Liver (tissue), 9 donors: ENCODE results near the gene CXCR3. TPM values are rescaled to one million over a fixed set of nuclear protein-coding genes. Genes with fewer than 3 reads are reported as not detected.
A peak's percentile ranks its signal among the peaks of the same experiment; 100 is the strongest.
"Not testable (repeated sequence)": the region's sequence is repeated elsewhere in the genome, so short reads cannot be mapped to it uniquely, and the experiment has no call there.

ENCODE experiments used
- DNase-seq: peaks from one replicate; pipeline ENCODE4 v3.0.0-alpha.2; 2017; ENCODE audit warnings: low spot score
- H3K27ac ChIP-seq, 2 donors: one replicate each; pipeline ENCODE4 v1.7.0; 2013; ENCODE audit warnings: inconsistent platforms in 2 of 2, low read length in 2 of 2, control low read depth in 1 of 2, low read depth in 1 of 2, mild to moderate bottlenecking in 1 of 2
- H3K27me3 ChIP-seq, 4 donors: one replicate each; pipeline versions ENCODE4 v1.6.1 to v1.7.0; 2013; ENCODE audit warnings: low read length in 3 of 4, inconsistent platforms in 1 of 4, mild to moderate bottlenecking in 1 of 4, moderate library complexity in 1 of 4; ENCODE audit not compliant: control insufficient read depth in 4 of 4, insufficient read depth in 4 of 4
- H3K36me3 ChIP-seq, 4 donors: one replicate each; pipeline versions ENCODE4 v1.6.1 to v1.7.0; 2013; ENCODE audit warnings: low read length in 3 of 4, mild to moderate bottlenecking in 3 of 4, low read depth in 1 of 4, moderate library complexity in 1 of 4; ENCODE audit not compliant: control insufficient read depth in 4 of 4, insufficient read depth in 3 of 4
- H3K4me1 ChIP-seq, 4 donors: one replicate each; pipeline versions ENCODE4 v1.6.1 to v1.7.0; 2013; ENCODE audit warnings: low read length in 3 of 4, mild to moderate bottlenecking in 3 of 4, moderate library complexity in 1 of 4; ENCODE audit not compliant: control insufficient read depth in 4 of 4, insufficient read depth in 4 of 4
- H3K4me3 ChIP-seq, 3 donors: one replicate each; pipeline versions ENCODE4 v1.6.1 to v1.7.0; 2013; ENCODE audit warnings: low read length in 3 of 3, control low read depth in 1 of 3, low read depth in 1 of 3, mild to moderate bottlenecking in 1 of 3
- H3K9ac ChIP-seq, 2 donors: one replicate each; pipeline ENCODE4 v1.7.0; 2013; ENCODE audit warnings: low read length in 2 of 2, mild to moderate bottlenecking in 2 of 2, moderate library complexity in 2 of 2, control low read depth in 1 of 2, low read depth in 1 of 2
- H3K9me3 ChIP-seq, 4 donors: one replicate each; pipeline versions ENCODE4 v1.6.1 to v1.7.0; 2013; ENCODE audit warnings: low read length in 3 of 4; ENCODE audit not compliant: control insufficient read depth in 4 of 4
- EGR1 ChIP-seq, 2 donors: IDR thresholded peaks; 2 replicates each; pipeline ENCODE4 v1.6.1; 2016 to 2018; ENCODE audit warnings: antibody characterized with exemption in 2 of 2, low read depth in 2 of 2
- FOXA1 ChIP-seq: IDR thresholded peaks from 2 replicates; pipeline ENCODE4 v1.6.1; 2016; ENCODE audit warnings: antibody characterized with exemption
- FOXA2 ChIP-seq: IDR thresholded peaks from 2 replicates; pipeline ENCODE4 v1.6.1; 2016; ENCODE audit warnings: antibody characterized with exemption
- HNF4A ChIP-seq, 2 donors: conservative IDR thresholded peaks; 2 replicates each; pipeline ENCODE4 v1.6.1; 2016; ENCODE audit warnings: antibody characterized with exemption in 2 of 2, mild to moderate bottlenecking in 2 of 2
- HNF4G ChIP-seq: IDR thresholded peaks from 2 replicates; pipeline ENCODE4 v1.6.1; 2016; ENCODE audit warnings: antibody characterized with exemption
- JUND ChIP-seq, 2 donors: IDR thresholded peaks; 2 replicates each; pipeline ENCODE4 v1.6.1; 2016; ENCODE audit warnings: antibody characterized with exemption in 2 of 2
- NR2F2 ChIP-seq: IDR thresholded peaks from 2 replicates; pipeline ENCODE4 v1.6.1; 2016; ENCODE audit warnings: antibody characterized with exemption
- RAD21 ChIP-seq, 2 donors: IDR thresholded peaks; 2 replicates each; pipeline ENCODE4 v1.6.1; 2016; ENCODE audit warnings: antibody characterized with exemption in 2 of 2, mild to moderate bottlenecking in 2 of 2
- SP1 ChIP-seq: IDR thresholded peaks from 2 replicates; pipeline ENCODE4 v1.6.1; 2018; ENCODE audit warnings: antibody characterized with exemption, mild to moderate bottlenecking
- TAF1 ChIP-seq: conservative IDR thresholded peaks from 2 replicates; pipeline ENCODE4 v1.6.1; 2016; ENCODE audit warnings: antibody characterized with exemption, mild to moderate bottlenecking
- YY1 ChIP-seq: IDR thresholded peaks from 2 replicates; pipeline ENCODE4 v1.6.1; 2016; ENCODE audit warnings: antibody characterized with exemption, mild to moderate bottlenecking
- WGBS: extraction: QIAGEN DNeasy Blood & Tissue Kit; methylation state at CpG from one replicate; pipeline ENCODE4 v1.1.7; 2013; 5-methylcytosine and 5-hydroxymethylcytosine counted together
- polyA plus RNA-seq, 2 donors: library from polyadenylated mRNA; stranded (reverse) in 1 of 2; unstranded in 1 of 2; fragments of 200-250 nt in 1 of 2; fragments of >200 nt in 1 of 2; fragmentation: Nextera tagmentation in 1 of 2; extraction: Ambion mirVana in 1 of 2; gene quantifications; one replicate each; pipeline versions ENCODE4 v1.2.1 to v1.2.3, GENCODE V29; 2013 to 2015
- total RNA-seq, 2 donors: library from RNA; depleted of rRNA; stranded (reverse); fragments of >200 nt; gene quantifications; one replicate each; pipeline ENCODE4 v1.2.3, GENCODE V29; 2014
- TF ChIP-seq, protein P1 (sequence below): IDR thresholded peaks from 2 replicates; pipeline ENCODE4 v1.6.1; 2016; ENCODE audit warnings: antibody characterized with exemption
- TF ChIP-seq, protein P2 (sequence below): IDR thresholded peaks from 2 replicates; pipeline ENCODE4 v1.6.1; 2016; ENCODE audit warnings: antibody characterized with exemption
- TF ChIP-seq, protein P3 (sequence below): IDR thresholded peaks from 2 replicates; pipeline ENCODE4 v1.6.1; 2016; ENCODE audit warnings: antibody characterized with exemption
- TF ChIP-seq, protein P4 (sequence below): fragments of 150-350 bp; IDR thresholded peaks from 2 replicates; pipeline ENCODE4 v1.5.1; 2017; ENCODE audit warnings: improper control_type of control experiment, low read depth, low read length; ENCODE audit not compliant: missing input control
- donor health status: healthy.
- donor health status: healthy.
- donor health status: healthy.
- donor health status: healthy.
- donor health status: healthy.

CXCR3 gene
- total and polyA plus RNA-seq, 4 donors = 0.25 to 0.27 (median 0.25) TPM; not detected in 1

DNA sequence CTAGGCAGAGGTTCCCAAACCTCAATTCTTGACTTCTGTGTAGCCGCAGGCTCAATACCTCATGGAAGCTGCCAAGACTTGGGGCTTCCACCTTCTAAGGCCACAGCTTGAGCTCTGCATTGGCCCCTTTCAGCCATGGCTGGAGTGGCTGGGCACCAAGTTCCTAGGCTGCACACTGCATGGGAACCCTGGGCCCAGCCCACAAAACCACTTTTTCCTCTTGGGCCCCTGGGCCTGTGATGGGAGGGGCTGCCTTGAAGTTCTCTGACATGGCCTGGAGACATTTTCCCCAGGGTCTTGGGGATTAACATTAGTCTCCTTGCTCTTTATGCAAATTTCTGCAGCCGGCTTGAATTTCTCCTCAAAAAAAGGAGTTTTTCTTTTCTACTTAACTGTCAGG, 35.0 kb upstream of the CXCR3 start:
- WGBS = 99% methylated on average over 2 of the region's 2 CpGs
- H3K36me3 ChIP-seq = no peaks in the 10 kb centered on the region
- no peaks in the 10 kb centered on the region for H3K4me1 ChIP-seq
- no peaks in the 10 kb centered on the region for H3K9me3 ChIP-seq
- no peaks in the 10 kb centered on the region for H3K27me3 ChIP-seq
- H3K9ac ChIP-seq = no peak overlapping the region
- no peak overlapping the region for H3K4me3 ChIP-seq
- no peak for DNase-seq
- no peak overlapping the region for H3K27ac ChIP-seq
- TF ChIP-seq HNF4G = no peak
- no peak for TF ChIP-seq NR2F2
- TF ChIP-seq TAF1 = no peak
- TF ChIP-seq RAD21 (IDR thresholded peaks at IDR 0.05) = no peak
- no peak for TF ChIP-seq SP1
- TF ChIP-seq, protein P1, sequence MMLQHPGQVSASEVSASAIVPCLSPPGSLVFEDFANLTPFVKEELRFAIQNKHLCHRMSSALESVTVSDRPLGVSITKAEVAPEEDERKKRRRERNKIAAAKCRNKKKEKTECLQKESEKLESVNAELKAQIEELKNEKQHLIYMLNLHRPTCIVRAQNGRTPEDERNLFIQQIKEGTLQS = no peak
- no peak for TF ChIP-seq HNF4A (conservative IDR thresholded peaks at IDR 0.05)
- TF ChIP-seq JUND (IDR thresholded peaks at IDR 0.05) = no peak
- no peak for TF ChIP-seq EGR1 (IDR thresholded peaks at IDR 0.05; ENCODE audit: low read depth in 2 of 2)
- TF ChIP-seq, protein P2, sequence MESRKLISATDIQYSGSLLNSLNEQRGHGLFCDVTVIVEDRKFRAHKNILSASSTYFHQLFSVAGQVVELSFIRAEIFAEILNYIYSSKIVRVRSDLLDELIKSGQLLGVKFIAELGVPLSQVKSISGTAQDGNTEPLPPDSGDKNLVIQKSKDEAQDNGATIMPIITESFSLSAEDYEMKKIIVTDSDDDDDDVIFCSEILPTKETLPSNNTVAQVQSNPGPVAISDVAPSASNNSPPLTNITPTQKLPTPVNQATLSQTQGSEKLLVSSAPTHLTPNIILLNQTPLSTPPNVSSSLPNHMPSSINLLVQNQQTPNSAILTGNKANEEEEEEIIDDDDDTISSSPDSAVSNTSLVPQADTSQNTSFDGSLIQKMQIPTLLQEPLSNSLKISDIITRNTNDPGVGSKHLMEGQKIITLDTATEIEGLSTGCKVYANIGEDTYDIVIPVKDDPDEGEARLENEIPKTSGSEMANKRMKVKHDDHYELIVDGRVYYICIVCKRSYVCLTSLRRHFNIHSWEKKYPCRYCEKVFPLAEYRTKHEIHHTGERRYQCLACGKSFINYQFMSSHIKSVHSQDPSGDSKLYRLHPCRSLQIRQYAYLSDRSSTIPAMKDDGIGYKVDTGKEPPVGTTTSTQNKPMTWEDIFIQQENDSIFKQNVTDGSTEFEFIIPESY = no peak
- TF ChIP-seq FOXA2 = no peak
- TF ChIP-seq, protein P3, sequence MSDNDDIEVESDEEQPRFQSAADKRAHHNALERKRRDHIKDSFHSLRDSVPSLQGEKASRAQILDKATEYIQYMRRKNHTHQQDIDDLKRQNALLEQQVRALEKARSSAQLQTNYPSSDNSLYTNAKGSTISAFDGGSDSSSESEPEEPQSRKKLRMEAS = no peak
- no peak for TF ChIP-seq YY1

DNA sequence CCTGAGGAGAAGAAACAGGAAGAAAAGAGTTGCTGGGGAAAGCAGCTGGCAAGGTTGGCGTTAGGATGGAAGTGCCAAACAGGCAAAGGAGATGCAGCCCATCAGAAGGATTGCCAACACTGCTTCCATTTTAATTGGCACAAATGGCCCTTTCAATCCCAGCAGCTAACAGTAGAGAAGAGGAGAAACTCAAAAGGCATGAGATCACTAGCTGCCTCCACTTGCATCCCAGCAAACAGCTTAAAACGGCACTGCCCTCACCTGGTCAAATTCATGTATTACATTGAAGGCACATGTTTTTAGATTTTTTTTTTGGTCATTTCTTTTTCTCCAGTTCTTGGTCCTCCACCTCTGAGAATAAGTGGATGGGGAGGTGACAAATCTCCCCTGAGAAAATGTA, 34.1 kb upstream of the CXCR3 start:
- TF ChIP-seq, protein P4, sequence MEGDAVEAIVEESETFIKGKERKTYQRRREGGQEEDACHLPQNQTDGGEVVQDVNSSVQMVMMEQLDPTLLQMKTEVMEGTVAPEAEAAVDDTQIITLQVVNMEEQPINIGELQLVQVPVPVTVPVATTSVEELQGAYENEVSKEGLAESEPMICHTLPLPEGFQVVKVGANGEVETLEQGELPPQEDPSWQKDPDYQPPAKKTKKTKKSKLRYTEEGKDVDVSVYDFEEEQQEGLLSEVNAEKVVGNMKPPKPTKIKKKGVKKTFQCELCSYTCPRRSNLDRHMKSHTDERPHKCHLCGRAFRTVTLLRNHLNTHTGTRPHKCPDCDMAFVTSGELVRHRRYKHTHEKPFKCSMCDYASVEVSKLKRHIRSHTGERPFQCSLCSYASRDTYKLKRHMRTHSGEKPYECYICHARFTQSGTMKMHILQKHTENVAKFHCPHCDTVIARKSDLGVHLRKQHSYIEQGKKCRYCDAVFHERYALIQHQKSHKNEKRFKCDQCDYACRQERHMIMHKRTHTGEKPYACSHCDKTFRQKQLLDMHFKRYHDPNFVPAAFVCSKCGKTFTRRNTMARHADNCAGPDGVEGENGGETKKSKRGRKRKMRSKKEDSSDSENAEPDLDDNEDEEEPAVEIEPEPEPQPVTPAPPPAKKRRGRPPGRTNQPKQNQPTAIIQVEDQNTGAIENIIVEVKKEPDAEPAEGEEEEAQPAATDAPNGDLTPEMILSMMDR = peak; percentile 60
- TF ChIP-seq RAD21 (IDR thresholded peaks at IDR 0.05) (peak; percentile 83 to 90), FOXA1 (no peak)
- Histone ChIP-seq H3K4me3 (no peak overlapping the region), H3K27me3 (no peaks in the 10 kb centered on the region), H3K27ac (no peak overlapping the region), H3K9me3 (no peaks in the 10 kb centered on the region), H3K36me3 (no peaks in the 10 kb centered on the region), H3K4me1 (no peaks in the 10 kb centered on the region), H3K9ac (no peak overlapping the region)
- DNase-seq = peak; percentile 37
- WGBS = 47% methylated on average over 2 of the region's 2 CpGs

DNA sequence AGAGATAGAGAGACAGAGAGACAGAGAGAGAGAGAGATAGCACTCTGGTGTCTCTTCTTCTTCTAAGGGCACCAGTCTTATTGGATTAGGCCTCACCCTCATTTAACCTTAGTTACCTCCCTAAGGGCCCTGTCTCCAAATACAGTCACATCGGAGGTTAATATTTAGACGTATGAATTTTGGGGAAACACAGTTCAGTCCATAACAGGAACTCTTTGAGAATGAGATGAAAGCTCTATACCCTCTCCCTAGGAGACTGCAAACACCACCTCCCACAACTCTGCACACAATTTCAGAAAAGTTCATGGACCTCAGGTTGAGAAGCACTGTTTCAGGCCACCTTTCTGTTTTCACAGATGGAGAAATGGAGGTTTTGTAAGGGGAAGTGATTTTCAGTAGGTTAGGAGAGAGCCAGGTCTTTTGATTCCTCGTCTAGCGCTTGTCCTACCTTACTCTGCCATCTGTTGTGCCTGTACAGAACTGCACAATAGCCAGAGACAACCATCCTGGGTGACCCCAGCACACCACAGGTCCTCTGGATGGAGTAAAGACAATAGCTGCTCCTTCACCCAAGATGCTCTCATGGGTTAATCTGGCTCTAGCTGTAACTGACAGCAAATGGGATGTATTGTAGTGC, 32.1 kb upstream of the CXCR3 start:
- Histone ChIP-seq H3K27me3 (no peaks in the 10 kb centered on the region), H3K4me3 (no peak overlapping the region), H3K27ac (no peak overlapping the region), H3K9ac (no peak overlapping the region), H3K9me3 (no peaks in the 10 kb centered on the region), H3K4me1 (no peaks in the 10 kb centered on the region), H3K36me3 (no peaks in the 10 kb centered on the region)
- DNase-seq = no peak
- WGBS = 50% methylated on average over 4 of the region's 4 CpGs
- TF ChIP-seq JUND (IDR thresholded peaks at IDR 0.05) (no peak), RAD21 (IDR thresholded peaks at IDR 0.05) (peak; percentile 43 to 66)
- TF ChIP-seq, protein P4 = peak; percentile 19

DNA sequence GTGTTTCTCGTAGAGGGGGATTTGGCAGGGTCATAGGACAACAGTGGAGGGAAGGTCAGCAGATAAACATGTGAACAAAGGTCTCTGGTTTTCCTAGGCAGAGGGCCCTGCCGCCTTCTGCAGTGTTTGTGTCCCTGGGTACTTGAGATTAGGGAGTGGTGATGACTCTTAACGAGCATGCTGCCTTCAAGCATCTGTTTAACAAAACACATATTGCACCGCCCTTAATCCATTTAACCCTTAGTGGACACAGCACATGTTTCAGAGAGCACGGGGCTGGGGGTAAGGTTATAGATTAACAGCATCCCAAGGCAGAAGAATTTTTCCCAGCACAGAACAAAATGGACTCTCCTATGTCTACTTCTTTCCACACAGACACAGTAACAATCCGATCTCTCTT, 26.1 kb upstream of the CXCR3 start:
- not testable (repeated sequence) for H3K4me3 ChIP-seq, H3K4me1 ChIP-seq, H3K9ac ChIP-seq, H3K27me3 ChIP-seq, H3K36me3 ChIP-seq, DNase-seq, H3K9me3 ChIP-seq, H3K27ac ChIP-seq
- WGBS = 42% methylated on average over 5 of the region's 6 CpGs
